ENCODE results near the gene IL1RL2. TPM values are rescaled to one million over a fixed set of nuclear protein-coding genes. Genes with fewer than 3 reads are reported as not detected.

IL1RL2 gene
- total and polyA plus RNA-seq, 2 experiments from 2014 or later, result 2.0 to 2.3 TPM

DNA sequence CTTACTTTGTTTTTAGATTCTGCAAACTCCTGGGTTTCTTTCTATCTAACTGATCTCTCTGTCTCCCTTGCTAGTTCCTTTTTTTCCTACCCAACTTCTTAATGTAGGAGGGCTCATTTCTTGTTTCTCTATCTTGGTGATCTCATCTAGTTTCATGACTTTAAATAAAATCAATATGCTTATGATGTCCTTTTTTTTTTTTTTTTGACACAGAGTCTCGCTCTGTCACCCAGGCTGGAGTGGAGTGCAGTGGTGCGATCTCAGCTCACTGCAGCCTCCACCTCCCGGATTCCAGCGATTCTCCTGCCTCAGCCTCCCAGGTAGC is 82.3 kb downstream of the IL1RL2 start:
- H3K27ac ChIP-seq, result peak overlapping the region; percentile 62
- H3K4me2 ChIP-seq (ENCODE audit: unreplicated experiment), result peak overlapping the region; percentile 7
- WGBS, 2 experiments (ENCODE audit: low coverage in 1 of 2, low lambda C conversion rate in 2 of 2, missing lambda C conversion rate in 2 of 2), result 69 to 72% methylated on average over 4 of the region's 4 CpGs

DNA sequence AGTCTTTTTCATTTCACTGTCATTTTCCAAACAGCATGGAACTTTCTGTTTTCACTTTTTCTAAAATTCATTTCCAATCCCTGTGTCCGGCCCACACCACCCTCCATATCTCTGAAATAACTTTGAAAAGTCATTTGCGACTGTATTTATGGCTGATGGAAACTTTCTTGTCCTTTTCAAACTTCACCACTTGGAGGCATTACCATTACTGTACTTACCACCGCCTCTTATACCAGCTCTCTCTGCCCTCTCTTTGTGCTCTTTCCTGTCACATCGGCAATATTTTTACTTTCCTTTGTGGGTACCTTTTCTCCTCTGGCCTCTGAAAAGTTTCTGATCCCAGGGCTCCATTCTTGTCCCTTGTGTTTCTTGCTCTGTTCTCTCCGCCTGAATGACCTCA is 85.0 kb downstream of the IL1RL2 start:
- TF ChIP-seq EZH2phosphoT487 (IDR thresholded peaks at IDR 0.05; ENCODE audit: insufficient read depth, low read depth) (no peak), EZH2 (IDR thresholded peaks at IDR 0.05; ENCODE audit: insufficient read depth, poor library complexity, severe bottlenecking) (no peak)
- no peaks in the 10 kb centered on the region for H3K36me3 ChIP-seq (ENCODE audit: low read depth)
- 73 to 74% methylated on average over 5 of the region's 5 CpGs for WGBS, 2 experiments (ENCODE audit: low coverage in 1 of 2, low lambda C conversion rate in 2 of 2, missing lambda C conversion rate in 2 of 2)
- H3K79me2 ChIP-seq (ENCODE audit: insufficient read depth), result no peaks in the 10 kb centered on the region
- H3K4me3 ChIP-seq, result no peak overlapping the region
- DNase-seq, result no peak
- H3K9me3 ChIP-seq (ENCODE audit: low read depth), result no peaks in the 10 kb centered on the region
- H4K20me1 ChIP-seq (ENCODE audit: insufficient read depth), result no peaks in the 10 kb centered on the region
- H3K9me2 ChIP-seq (ENCODE audit: insufficient read depth), result no peaks in the 10 kb centered on the region
- peaks cover 16% of the 10 kb centered on the region for H3K4me1 ChIP-seq (ENCODE audit: insufficient read depth)
- no peak overlapping the region for H3K4me2 ChIP-seq (ENCODE audit: unreplicated experiment)
- H3K27me3 ChIP-seq (replicated peaks; ENCODE audit: insufficient read depth), result peaks cover 38% of the 10 kb centered on the region
- H2AFZ ChIP-seq, result no peak overlapping the region
- H3K9ac ChIP-seq, result no peak overlapping the region
- no peaks in the 10 kb centered on the region for H3F3A ChIP-seq (ENCODE audit: insufficient read depth)
- H3K27ac ChIP-seq, result no peak overlapping the region
- in situ Hi-C loops (cut with MboI), result loop anchor here (25.0 kb wide), 1 partner anchor 340 kb away; the partner anchor contains the start of gene SLC9A2

More for the DNA sequence above, 82.3 kb downstream of the IL1RL2 start:
- Histone ChIP-seq H3K9ac (no peak overlapping the region), H3K4me3 (0 out of 2 replicates have a peak overlapping the region, but pooled peaks have one; percentile 1), H2AFZ (0 out of 2 replicates have a peak overlapping the region, but pooled peaks have one; percentile 12), H3K9me2 (ENCODE audit: insufficient read depth) (no peaks in the 10 kb centered on the region), H4K20me1 (ENCODE audit: insufficient read depth) (no peaks in the 10 kb centered on the region), H3K36me3 (ENCODE audit: low read depth) (no peaks in the 10 kb centered on the region), H3K79me2 (ENCODE audit: insufficient read depth) (no peaks in the 10 kb centered on the region), H3K4me1 (ENCODE audit: insufficient read depth) (peaks cover 16% of the 10 kb centered on the region), H3K27me3 (replicated peaks; ENCODE audit: insufficient read depth) (peaks cover 24% of the 10 kb centered on the region; the same call in 1 of the 2 replicates), H3F3A (ENCODE audit: insufficient read depth) (no peaks in the 10 kb centered on the region), H3K9me3 (ENCODE audit: low read depth) (no peaks in the 10 kb centered on the region)
- DNase-seq, result no peak
- in situ Hi-C loops (cut with MboI), result loop anchor here (25.0 kb wide), 1 partner anchor 343 kb away; the partner anchor contains the start of gene SLC9A2
- no peak for TF ChIP-seq EZH2 (IDR thresholded peaks at IDR 0.05; ENCODE audit: insufficient read depth, poor library complexity, severe bottlenecking)
- TF ChIP-seq EZH2phosphoT487 (IDR thresholded peaks at IDR 0.05; ENCODE audit: insufficient read depth, low read depth), result no peak

DNA sequence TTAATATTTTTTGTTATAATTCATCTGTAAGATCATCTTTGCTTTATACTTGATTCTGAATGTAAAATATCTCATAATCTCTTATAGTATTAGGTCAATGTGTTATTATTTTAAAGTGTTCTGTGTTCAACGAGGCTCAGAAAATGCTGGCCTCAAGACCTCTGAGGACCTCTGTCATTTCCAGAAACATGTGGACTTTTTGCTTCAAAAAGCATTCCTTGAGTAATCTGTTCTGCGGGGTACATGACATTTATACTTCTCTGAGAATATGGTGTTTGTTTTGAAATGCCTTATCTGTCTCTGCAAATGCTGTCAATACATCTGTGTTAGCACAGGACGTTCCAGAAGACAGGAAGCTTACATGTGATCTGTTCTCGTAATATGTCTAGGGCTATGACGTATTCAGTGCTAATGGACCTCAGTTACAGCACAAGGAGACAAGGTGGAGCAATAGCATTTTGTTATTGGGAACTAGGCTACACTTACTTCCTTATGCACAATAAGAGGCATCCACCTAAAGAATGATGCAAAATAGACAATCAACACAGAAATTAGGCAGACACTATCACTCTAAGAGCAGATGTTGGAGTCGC is 86.9 kb downstream of the IL1RL2 start:
- in situ Hi-C loops (cut with MboI), result loop anchor here (25.0 kb wide), 1 partner anchor 339 kb away; the partner anchor contains the start of gene SLC9A2
- H3K9ac ChIP-seq, result no peak overlapping the region

DNA sequence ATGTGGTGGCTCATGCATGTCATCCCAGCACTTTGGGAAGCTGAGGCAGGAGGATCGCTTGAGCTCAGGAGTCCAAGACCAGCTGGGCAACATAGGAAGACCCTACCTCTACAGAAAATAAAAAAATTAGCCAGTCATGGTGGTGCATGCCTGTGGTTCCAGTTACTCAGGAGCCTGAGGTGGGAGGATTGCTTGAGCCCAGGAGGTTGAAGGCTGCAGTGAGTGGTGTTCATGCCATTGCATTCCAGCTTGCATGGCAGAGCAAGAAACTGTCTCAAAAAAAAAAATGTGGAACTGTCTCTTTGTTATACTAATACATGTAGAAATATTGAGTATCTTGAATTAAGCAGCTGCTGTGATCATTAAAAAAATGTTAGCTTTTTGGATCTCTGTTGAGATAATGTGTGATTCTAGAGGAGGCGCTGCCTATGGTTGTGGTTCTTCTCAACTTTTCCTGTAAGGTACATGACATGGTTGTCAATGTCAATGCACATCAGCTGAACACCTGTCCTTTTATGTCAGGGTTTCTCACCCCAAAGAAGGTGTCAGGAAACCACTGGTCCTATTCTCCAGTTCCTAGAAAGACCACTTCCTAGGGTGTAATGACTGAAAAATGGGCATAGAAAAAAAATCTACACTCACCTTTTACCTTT is 89.9 kb downstream of the IL1RL2 start:
- Histone ChIP-seq H3K9ac (no peak overlapping the region), H3K4me3 (no peak overlapping the region), H3K9me2 (ENCODE audit: insufficient read depth) (no peaks in the 10 kb centered on the region), H3K79me2 (ENCODE audit: insufficient read depth) (no peaks in the 10 kb centered on the region), H3K27me3 (replicated peaks; ENCODE audit: insufficient read depth) (peaks cover 31% of the 10 kb centered on the region), H2AFZ (no peak overlapping the region), H3F3A (ENCODE audit: insufficient read depth) (no peaks in the 10 kb centered on the region), H4K20me1 (ENCODE audit: insufficient read depth) (no peaks in the 10 kb centered on the region), H3K9me3 (ENCODE audit: low read depth) (no peaks in the 10 kb centered on the region), H3K4me2 (ENCODE audit: unreplicated experiment) (no peak overlapping the region), H3K4me1 (ENCODE audit: insufficient read depth) (no peaks in the 10 kb centered on the region), H3K27ac (no peak overlapping the region), H3K36me3 (ENCODE audit: low read depth) (no peaks in the 10 kb centered on the region)
- TF ChIP-seq EZH2phosphoT487 (IDR thresholded peaks at IDR 0.05; ENCODE audit: insufficient read depth, low read depth), result no peak
- no peak for TF ChIP-seq EZH2 (IDR thresholded peaks at IDR 0.05; ENCODE audit: insufficient read depth, poor library complexity, severe bottlenecking)
- in situ Hi-C loops (cut with MboI), result no loop called here
- 90 to 91% methylated on average over 2 of the region's 2 CpGs for WGBS, 2 experiments (ENCODE audit: low coverage in 1 of 2, low lambda C conversion rate in 2 of 2, missing lambda C conversion rate in 2 of 2)
- DNase-seq, result no peak

More for the DNA sequence above, 86.9 kb downstream of the IL1RL2 start:
- TF ChIP-seq EZH2 (IDR thresholded peaks at IDR 0.05; ENCODE audit: insufficient read depth, poor library complexity, severe bottlenecking), result no peak
- TF ChIP-seq EZH2phosphoT487 (IDR thresholded peaks at IDR 0.05; ENCODE audit: insufficient read depth, low read depth), result no peak
- Histone ChIP-seq H3K4me1 (ENCODE audit: insufficient read depth) (peaks cover 9% of the 10 kb centered on the region), H3K79me2 (ENCODE audit: insufficient read depth) (no peaks in the 10 kb centered on the region), H3F3A (ENCODE audit: insufficient read depth) (no peaks in the 10 kb centered on the region), H3K27ac (no peak overlapping the region), H4K20me1 (ENCODE audit: insufficient read depth) (no peaks in the 10 kb centered on the region), H3K9me3 (ENCODE audit: low read depth) (no peaks in the 10 kb centered on the region), H2AFZ (no peak overlapping the region), H3K9me2 (ENCODE audit: insufficient read depth) (no peaks in the 10 kb centered on the region), H3K4me2 (ENCODE audit: unreplicated experiment) (no peak overlapping the region), H3K4me3 (no peak overlapping the region), H3K27me3 (replicated peaks; ENCODE audit: insufficient read depth) (peaks cover 34% of the 10 kb centered on the region), H3K36me3 (ENCODE audit: low read depth) (no peaks in the 10 kb centered on the region)
- no peak for DNase-seq
- WGBS, 2 experiments (ENCODE audit: low coverage in 1 of 2, low lambda C conversion rate in 2 of 2, missing lambda C conversion rate in 2 of 2), result 75 to 78% methylated on average over 6 of the region's 6 CpGs

All from GM23248 (cell line).